Calu3 (cell line): ENCODE measurements around the gene CAMKMT. TPM values are rescaled to one million over a fixed set of nuclear protein-coding genes. Genes with fewer than 3 reads are reported as not detected.

Source experiments
- BruUV-seq: library from RNA; stranded (reverse); fragments of 400-500 nt; replicated peaks from 2 replicates; lab custom pipeline; 2021; lab: Mats Ljungman, UMichigan
- CTCF ChIA-PET: fragments of 300-600 bp; sonication (Branson Sonifier 250); formaldehyde crosslinking; loops from one replicate; lab custom pipeline; 2022; ENCODE audit warnings: antibody characterized with exemption; lab: Charles Lee
- DNase-seq: peaks from one replicate; pipeline ENCODE4 v3.0.0; 2022
- H3K27ac Mint-ChIP-seq: one replicate; pipeline ENCODE4 v1.8.0; 2022; ENCODE audit warnings: mixed read lengths; ENCODE audit not compliant: unreplicated experiment
- H3K27me3 Mint-ChIP-seq: one replicate; pipeline ENCODE4 v1.8.0; 2022; ENCODE audit warnings: mixed read lengths; ENCODE audit not compliant: unreplicated experiment
- H3K36me3 Mint-ChIP-seq: one replicate; pipeline ENCODE4 v1.8.0; 2022; ENCODE audit warnings: mild to moderate bottlenecking, moderate library complexity, mixed read lengths; ENCODE audit not compliant: insufficient read depth, unreplicated experiment
- H3K4me1 Mint-ChIP-seq: one replicate; pipeline ENCODE4 v1.8.0; 2022; ENCODE audit warnings: mild to moderate bottlenecking, low read depth, mixed read lengths; ENCODE audit not compliant: unreplicated experiment
- H3K4me3 Mint-ChIP-seq: one replicate; pipeline ENCODE4 v1.8.0; 2022; ENCODE audit warnings: mild to moderate bottlenecking, low read depth, moderate library complexity, mixed read lengths; ENCODE audit not compliant: unreplicated experiment
- H3K9me3 Mint-ChIP-seq: one replicate; pipeline ENCODE4 v1.8.0; 2022; ENCODE audit warnings: low read depth, mixed read lengths; ENCODE audit not compliant: unreplicated experiment
- intact Hi-C: fragments of 100-400 bp; cut with micrococcal nuclease; formaldehyde crosslinking; loops from one replicate; pipeline ENCODE4 v1.10.0; 2022; ENCODE audit not compliant: unreplicated experiment
- total RNA-seq: library from RNA; stranded (reverse); gene quantifications from 2 replicates; pipeline ENCODE4 v1.2.3, GENCODE V29; 2022
- TF ChIP-seq, protein P1 (sequence below): fragments of 200-600 bp; IDR thresholded peaks from one replicate; pipeline ENCODE4 v1.8.0; 2022; ENCODE audit warnings: antibody characterized with exemption; ENCODE audit not compliant: unreplicated experiment

CAMKMT gene
- total RNA-seq, 1 experiment from 2014 or later = 20.6 TPM

DNA sequence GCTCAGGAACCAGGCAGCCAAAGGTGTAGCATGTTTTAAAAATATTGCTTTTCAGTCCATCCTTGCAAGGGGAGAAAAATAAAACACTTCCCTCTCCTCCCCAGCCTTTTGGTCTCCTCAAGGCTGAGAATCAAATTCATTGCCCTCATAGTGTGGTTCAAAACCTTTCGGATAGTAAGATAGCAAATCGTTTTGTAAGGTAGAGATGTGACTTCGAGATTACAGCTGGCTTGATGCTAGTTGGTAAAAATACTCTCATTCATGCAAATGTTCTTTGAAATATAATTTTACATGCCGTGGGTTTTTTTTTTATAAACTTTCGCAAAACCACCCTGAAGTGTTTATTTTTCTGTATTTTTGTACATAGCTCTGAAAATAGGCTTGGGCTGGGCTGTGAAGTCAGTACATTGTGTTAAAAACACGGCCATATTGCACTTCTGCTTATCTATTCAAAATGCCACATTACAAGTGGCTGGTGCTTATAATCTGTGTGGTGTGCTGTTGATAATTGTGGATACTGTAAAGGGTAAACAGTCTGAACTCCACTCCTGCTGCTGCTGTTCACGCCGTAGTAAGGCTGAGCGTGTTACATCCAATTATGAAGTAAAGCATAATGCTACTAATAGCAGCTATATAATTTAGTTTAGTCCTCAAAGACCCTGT lies 407.7 kb downstream of the CAMKMT start:
- intact Hi-C loops = no loop called here
- H3K9me3 Mint-ChIP-seq = no peaks in the 10 kb centered on the region
- no TSS peak for BruUV-seq
- no peaks in the 10 kb centered on the region for H3K4me1 Mint-ChIP-seq
- DNase-seq = no peak
- no peak overlapping the region for H3K27ac Mint-ChIP-seq
- no peaks in the 10 kb centered on the region for H3K27me3 Mint-ChIP-seq
- CTCF ChIA-PET = interaction anchor here (0.9 kb wide), 1 partner anchor 18 kb away, joined by 4 read pairs; no protein-coding TSS in a partner anchor
- no peak overlapping the region for H3K4me3 Mint-ChIP-seq
- H3K36me3 Mint-ChIP-seq = no peaks in the 10 kb centered on the region
- TF ChIP-seq, protein P1, sequence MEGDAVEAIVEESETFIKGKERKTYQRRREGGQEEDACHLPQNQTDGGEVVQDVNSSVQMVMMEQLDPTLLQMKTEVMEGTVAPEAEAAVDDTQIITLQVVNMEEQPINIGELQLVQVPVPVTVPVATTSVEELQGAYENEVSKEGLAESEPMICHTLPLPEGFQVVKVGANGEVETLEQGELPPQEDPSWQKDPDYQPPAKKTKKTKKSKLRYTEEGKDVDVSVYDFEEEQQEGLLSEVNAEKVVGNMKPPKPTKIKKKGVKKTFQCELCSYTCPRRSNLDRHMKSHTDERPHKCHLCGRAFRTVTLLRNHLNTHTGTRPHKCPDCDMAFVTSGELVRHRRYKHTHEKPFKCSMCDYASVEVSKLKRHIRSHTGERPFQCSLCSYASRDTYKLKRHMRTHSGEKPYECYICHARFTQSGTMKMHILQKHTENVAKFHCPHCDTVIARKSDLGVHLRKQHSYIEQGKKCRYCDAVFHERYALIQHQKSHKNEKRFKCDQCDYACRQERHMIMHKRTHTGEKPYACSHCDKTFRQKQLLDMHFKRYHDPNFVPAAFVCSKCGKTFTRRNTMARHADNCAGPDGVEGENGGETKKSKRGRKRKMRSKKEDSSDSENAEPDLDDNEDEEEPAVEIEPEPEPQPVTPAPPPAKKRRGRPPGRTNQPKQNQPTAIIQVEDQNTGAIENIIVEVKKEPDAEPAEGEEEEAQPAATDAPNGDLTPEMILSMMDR = no peak

DNA sequence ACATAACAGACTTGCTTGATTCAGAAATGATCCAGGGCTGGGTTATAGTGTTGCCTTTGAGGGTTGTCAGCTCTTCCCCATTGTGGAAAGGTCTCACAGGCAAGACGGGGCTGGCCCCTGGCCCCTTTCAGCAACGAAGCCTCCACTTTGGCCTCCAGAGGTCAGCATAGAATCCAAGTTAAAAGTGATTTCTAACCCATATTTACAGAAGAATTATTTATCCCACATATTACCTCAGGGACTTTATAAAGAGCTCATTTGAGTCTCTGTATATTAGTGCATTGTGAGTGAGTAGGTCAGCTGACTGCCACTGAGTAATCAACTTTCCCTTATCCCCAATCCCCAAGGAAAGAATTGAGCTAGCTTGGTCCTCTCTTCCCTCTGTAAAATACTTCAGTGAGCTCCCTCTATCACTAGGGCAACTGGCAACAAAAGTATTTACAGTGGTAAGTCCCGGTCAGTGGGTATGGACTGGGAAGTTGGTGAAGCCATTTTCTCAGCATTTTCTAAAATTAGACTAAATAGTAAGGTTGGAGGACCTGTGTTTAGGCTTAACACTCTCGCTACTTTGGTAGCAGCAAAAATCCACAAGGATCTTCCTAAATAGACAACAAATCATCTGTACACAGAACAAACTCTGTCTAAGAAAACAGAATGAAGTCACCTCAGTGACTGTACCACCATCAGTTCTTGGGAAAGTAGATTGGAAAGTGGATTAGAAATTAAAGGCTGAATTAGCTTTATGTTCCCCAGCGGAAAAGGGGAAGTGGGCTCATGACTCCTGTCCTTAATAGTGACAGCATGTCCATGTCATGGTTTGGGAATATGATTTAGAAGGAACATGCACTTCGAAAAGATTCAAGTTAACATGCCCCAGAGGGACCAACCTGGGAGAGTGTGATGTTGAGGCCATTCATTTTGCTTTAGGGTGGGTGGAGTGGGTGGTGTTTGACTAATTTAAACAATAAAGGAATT lies 408.8 kb downstream of the CAMKMT start:
- DNase-seq = no peak
- H3K9me3 Mint-ChIP-seq = no peaks in the 10 kb centered on the region
- CTCF ChIA-PET = interaction anchor here (0.9 kb wide), 1 partner anchor 19 kb away, joined by 4 read pairs; no protein-coding TSS in a partner anchor
- TF ChIP-seq, protein P1 = no peak
- H3K27me3 Mint-ChIP-seq = no peaks in the 10 kb centered on the region
- H3K4me1 Mint-ChIP-seq = no peaks in the 10 kb centered on the region
- no TSS peak for BruUV-seq
- H3K27ac Mint-ChIP-seq = no peak overlapping the region
- H3K4me3 Mint-ChIP-seq = no peak overlapping the region
- intact Hi-C loops = no loop called here
- no peaks in the 10 kb centered on the region for H3K36me3 Mint-ChIP-seq

DNA sequence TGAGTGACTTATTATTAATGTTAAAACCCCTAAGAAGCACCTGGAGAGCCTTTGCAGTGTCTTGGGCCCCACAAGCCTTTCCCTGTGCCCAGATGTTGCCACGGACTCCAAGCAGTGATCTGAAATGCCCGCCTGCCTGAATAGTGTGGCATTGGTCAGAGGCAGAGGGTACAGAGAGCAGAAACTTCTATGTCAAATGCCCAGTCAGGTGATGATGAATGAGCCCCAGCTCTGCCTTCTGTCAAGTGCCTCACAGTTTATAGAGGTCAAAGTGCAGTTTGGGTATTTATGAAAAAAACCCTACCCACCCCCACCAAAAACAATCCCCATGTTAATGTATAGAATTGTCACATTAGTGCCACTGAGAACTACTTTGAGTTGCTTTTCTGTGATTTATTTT lies 409.8 kb downstream of the CAMKMT start:
- no peak for DNase-seq
- no peak overlapping the region for H3K27ac Mint-ChIP-seq
- CTCF ChIA-PET = no interaction called here
- intact Hi-C loops = no loop called here
- H3K4me3 Mint-ChIP-seq = no peak overlapping the region
- TF ChIP-seq, protein P1 = no peak
- no TSS peak for BruUV-seq
- no peaks in the 10 kb centered on the region for H3K27me3 Mint-ChIP-seq
- H3K36me3 Mint-ChIP-seq = no peaks in the 10 kb centered on the region
- H3K9me3 Mint-ChIP-seq = no peaks in the 10 kb centered on the region
- H3K4me1 Mint-ChIP-seq = no peaks in the 10 kb centered on the region

DNA sequence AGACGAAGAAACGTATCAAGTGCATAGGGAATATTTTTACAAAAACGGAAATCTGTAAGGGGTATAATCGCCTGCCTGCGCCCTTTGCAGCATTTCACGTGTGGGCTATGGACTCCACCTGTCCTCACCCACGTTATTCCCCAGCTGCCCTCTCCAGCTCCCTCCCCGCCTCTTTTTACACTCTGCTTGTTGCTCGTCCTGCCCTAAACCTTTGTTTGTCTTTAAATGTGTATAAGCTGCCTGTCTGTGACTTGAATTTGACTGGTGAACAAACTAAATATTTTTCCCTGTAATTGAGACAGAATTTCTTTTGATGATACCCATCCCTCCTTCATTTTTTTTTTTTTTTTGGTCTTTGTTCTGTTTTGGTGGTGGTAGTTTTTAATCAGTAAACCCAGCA lies 410.4 kb downstream of the CAMKMT start:
- no peak for DNase-seq
- Mint-ChIP-seq H3K4me3 (no peak overlapping the region), H3K27ac (no peak overlapping the region), H3K36me3 (no peaks in the 10 kb centered on the region), H3K4me1 (no peaks in the 10 kb centered on the region), H3K9me3 (no peaks in the 10 kb centered on the region), H3K27me3 (no peaks in the 10 kb centered on the region)
- CTCF ChIA-PET = no interaction called here
- TF ChIP-seq, protein P1 = no peak
- intact Hi-C loops = no loop called here
- no TSS peak for BruUV-seq
